Mammary epithelial cell (primary cell): Measurements from ENCODE around the gene CCDC85A.

ENCODE experiments used
- CTCF ChIP-seq, 2 donors: IDR thresholded peaks in 1 of 2; conservative IDR thresholded peaks in 1 of 2; 2 replicates each; pipeline ENCODE4 v1.5.1; 2011 to 2012; ENCODE audit warnings: inconsistent platforms in 2 of 2, low read length in 2 of 2, mild to moderate bottlenecking in 2 of 2, control low read depth in 1 of 2, low read depth in 1 of 2; ENCODE audit not compliant: insufficient read depth in 1 of 2; ENCODE audit errors: extremely low read depth in 1 of 2
- EZH2 ChIP-seq: IDR thresholded peaks from 2 replicates; pipeline ENCODE4 v1.6.1; 2012; ENCODE audit warnings: low read length, inconsistent platforms, borderline replicate concordance

- TF ChIP-seq EZH2 = no peak
- no peak for TF ChIP-seq CTCF (conservative IDR thresholded peaks at IDR 0.05 in 1 of 2, IDR thresholded peaks at IDR 0.05 in 1 of 2; ENCODE audit: extremely low read depth in 1 of 2, insufficient read depth in 1 of 2, low read depth in 1 of 2, low read length in 2 of 2)
Measured at GRCh38 chr2:56210291-56210690, 26.5 kb downstream of the CCDC85A start.
